K562 (cell line): ENCODE measurements around the gene SMIM10L2A. TPM values are rescaled to one million over a fixed set of nuclear protein-coding genes. Genes with fewer than 3 reads are reported as not detected.

Experiments
- ATAC-seq: fragments of 200-7000 bp; cut with Tn5 transposase; 3 replicates; pipeline ENCODE4 v1.9.1; 2020; ENCODE audit warnings: moderate library complexity
- BruUV-seq: library from RNA; stranded (reverse); fragments of 400-500 nt; replicated peaks from 2 replicates; lab custom pipeline; 2021; lab: Mats Ljungman, UMichigan
- CTCF ChIA-PET: fragments of 300-600 bp; formaldehyde crosslinking; extraction: SDS; loops from one replicate; lab custom pipeline; 2021; ENCODE audit warnings: low intra/inter-chr PET ratio; lab: Yijun Ruan, JAX
- POLR2A ChIA-PET: fragments of 300-600, 350-650 bp; sonication (Branson Sonifier 250); formaldehyde crosslinking; extraction: SDS; loops from one replicate; lab custom pipeline; 2021; ENCODE audit warnings: antibody characterized with exemption, inconsistent platforms; lab: Yijun Ruan, JAX
- DNase-seq, 4 experiments: peaks; one replicate each; pipeline versions ENCODE4 v3.0.0 to v3.0.0-alpha.2; 2011 to 2018; ENCODE audit warnings: low spot score in 3 of 4, mixed read lengths in 3 of 4; ENCODE audit errors: extremely low read depth in 1 of 4
- FAIRE-seq: peaks from 2 replicates; lab custom pipeline; 2011; peaks lifted over from hg19 to GRCh38; lab: Jason Lieb, UNC
- H2AFZ ChIP-seq: 2 replicates; pipeline ENCODE4 v1.6.0; 2011; ENCODE audit warnings: low read depth, low read length, control low read depth, inconsistent platforms
- H3K27ac ChIP-seq: fragments of 200-600 bp; 3 replicates; pipeline ENCODE4 v1.8.0; 2011; ENCODE audit warnings: low read depth, mild to moderate bottlenecking, control low read depth, inconsistent platforms, low read length, moderate library complexity, mixed read lengths; ENCODE audit errors: extremely low read depth
- H3K27me3 ChIP-seq, 2 experiments: fragments of 300-600 bp in 1 of 2; 2 replicates in 1 of 2; 3 replicates in 1 of 2; pipeline versions ENCODE4 v1.6.0 to v1.8.0; 2011; ENCODE audit warnings: inconsistent platforms in 2 of 2, low read length in 2 of 2, mild to moderate bottlenecking in 1 of 2, mixed read lengths in 1 of 2, moderate library complexity in 1 of 2; ENCODE audit not compliant: control insufficient read depth in 2 of 2, insufficient read depth in 2 of 2
- H3K36me3 ChIP-seq: fragments of 300-600 bp; 3 replicates; pipeline ENCODE4 v1.8.0; 2011; ENCODE audit warnings: mild to moderate bottlenecking, low read length, inconsistent platforms; ENCODE audit not compliant: control insufficient read depth, insufficient read depth
- H3K4me1 ChIP-seq, 2 experiments: fragments of 200-600 bp in 1 of 2; replicated peaks in 1 of 2; 2 replicates in 1 of 2; 3 replicates in 1 of 2; pipeline versions ENCODE4 v1.5.1 to v1.8.0; 2011; ENCODE audit warnings: inconsistent platforms in 2 of 2, low read length in 2 of 2, mild to moderate bottlenecking in 1 of 2, mixed read lengths in 1 of 2, moderate library complexity in 1 of 2; ENCODE audit not compliant: control insufficient read depth in 2 of 2, insufficient read depth in 2 of 2
- H3K4me2 ChIP-seq: 2 replicates; pipeline ENCODE4 v1.6.1; 2011; ENCODE audit warnings: low read length, control low read depth, inconsistent platforms, mixed read lengths; ENCODE audit not compliant: insufficient read depth
- H3K4me3 ChIP-seq: fragments of 200-600 bp; sonication (generic), shearing (Covaris generic); 2 replicates; pipeline ENCODE4 v1.5.1; 2016; ENCODE audit warnings: control low read depth, inconsistent platforms
- H3K79me2 ChIP-seq: fragments of 200-600 bp; 3 replicates; pipeline ENCODE4 v1.8.0; 2011; ENCODE audit warnings: low read length, inconsistent platforms; ENCODE audit not compliant: control insufficient read depth, insufficient read depth
- H3K9ac ChIP-seq, 2 experiments: 2 replicates each; pipeline versions ENCODE4 v1.6.0 to v1.6.1; 2011; ENCODE audit warnings: low read depth in 2 of 2, low read length in 2 of 2, control low read depth in 1 of 2, inconsistent platforms in 1 of 2, mild to moderate bottlenecking in 1 of 2, mixed read lengths in 1 of 2; ENCODE audit not compliant: insufficient read depth in 1 of 2
- H3K9me1 ChIP-seq: one replicate; pipeline ENCODE4 v1.6.0; 2011; ENCODE audit warnings: inconsistent platforms, mild to moderate bottlenecking, low read length, moderate library complexity; ENCODE audit not compliant: control insufficient read depth, insufficient read depth
- H3K9me3 ChIP-seq: replicated peaks from 2 replicates; pipeline ENCODE4 v1.5.1; 2011; ENCODE audit warnings: low read depth, low read length, inconsistent platforms; ENCODE audit not compliant: control insufficient read depth, insufficient read depth
- H4K20me1 ChIP-seq: replicated peaks from 2 replicates; pipeline ENCODE4 v1.6.1; 2011; ENCODE audit warnings: low read length, inconsistent platforms, mixed read lengths; ENCODE audit not compliant: control insufficient read depth, insufficient read depth
- CBFA2T3 ChIP-seq: fragments of 450-650 bp; IDR thresholded peaks from 2 replicates; pipeline ENCODE4 v1.6.1; 2017
- CEBPZ ChIP-seq: fragments of 150-350 bp; IDR thresholded peaks from 2 replicates; pipeline ENCODE4 v1.6.1; 2014; ENCODE audit warnings: low read depth, mild to moderate bottlenecking, low read length, borderline replicate concordance
- ELK3 ChIP-seq: fragments of 450-650 bp; formaldehyde crosslinking; IDR thresholded peaks from 2 replicates; pipeline ENCODE4 v1.4.0; 2020; ENCODE audit warnings: mild to moderate bottlenecking
- FOXA3 ChIP-seq, 2 experiments: fragments of 450-650 bp in 1 of 2; sonication (generic) in 1 of 2; formaldehyde crosslinking; IDR thresholded peaks in 1 of 2; conservative IDR thresholded peaks in 1 of 2; 2 replicates each; pipeline versions ENCODE4 v1.4.0 to v1.8.0; 2020 to 2022; ENCODE audit warnings: mild to moderate bottlenecking in 2 of 2, missing genetic modification reagents in 1 of 2
- JUND ChIP-seq, 2 experiments: IDR thresholded peaks; 2 replicates in 1 of 2; 3 replicates in 1 of 2; pipeline ENCODE4 v1.6.1; 2011; ENCODE audit warnings: borderline replicate concordance in 2 of 2, low read depth in 2 of 2, low read length in 2 of 2, improper control_type of control experiment in 1 of 2, missing biosample characterization in 1 of 2, missing genetic modification characterization in 1 of 2, missing genetic modification reagents in 1 of 2
- KLF16 ChIP-seq: IDR thresholded peaks from 2 replicates; pipeline ENCODE4 v1.6.1; 2016; ENCODE audit warnings: antibody characterized with exemption
- NFE2L1 ChIP-seq: fragments of 450-650 bp; IDR thresholded peaks from 2 replicates; pipeline ENCODE4 v1.6.1; 2016; ENCODE audit warnings: missing genetic modification characterization, low read depth, mild to moderate bottlenecking, missing compliant biosample characterization, moderate library complexity, borderline replicate concordance
- PYGO2 ChIP-seq: fragments of 450-650 bp; IDR thresholded peaks from 2 replicates; pipeline ENCODE4 v1.6.1; 2016; ENCODE audit warnings: mild to moderate bottlenecking, missing genetic modification characterization, moderate library complexity, missing compliant biosample characterization
- RFX1 ChIP-seq: fragments of 450-650 bp; IDR thresholded peaks from 2 replicates; pipeline ENCODE4 v1.6.1; 2016; ENCODE audit warnings: mild to moderate bottlenecking, moderate library complexity
- SPI1 ChIP-seq: IDR thresholded peaks from 2 replicates; pipeline ENCODE4 v1.6.1; 2011; ENCODE audit warnings: low read depth, low read length, control low read depth, borderline replicate concordance
- TAL1 ChIP-seq: fragments of 450-650 bp; IDR thresholded peaks from 2 replicates; pipeline ENCODE4 v1.6.1; 2016; ENCODE audit warnings: mild to moderate bottlenecking
- WGBS: fragments of 100-300 bp; shearing (Covaris generic); methylation state at CpG from one replicate; pipeline ENCODE4 v1.1.6; 2016; ENCODE audit warnings: low coverage, mixed read lengths; ENCODE audit not compliant: insufficient coverage; ENCODE audit errors: missing lambda C conversion rate; 5-methylcytosine and 5-hydroxymethylcytosine counted together
- in situ Hi-C: fragments of 300-500 bp; cut with MboI; formaldehyde crosslinking; loops from 4 replicates; pipeline ENCODE4 v1.15.0; 2018; ENCODE audit warnings: inconsistent platforms, mixed read lengths
- intact Hi-C: fragments of 100-400 bp; cut with micrococcal nuclease; formaldehyde crosslinking; loops from 2 replicates; pipeline ENCODE4 v1.14.2; 2022
- polyA plus RNA-seq, 8 experiments: library from polyadenylated mRNA; depleted of rRNA in 4 of 8; stranded (reverse) in 5 of 8; unstranded in 3 of 8; fragments of >200 nt; fragmentation: Nextera tagmentation in 2 of 8; fragmentation: Illumina TruSeq in 1 of 8; extraction: Ambion mirVana in 2 of 8; extraction: Trizol in 1 of 8; gene quantifications; 2 replicates each; pipeline versions ENCODE4 v1.2.1 to v1.2.3, GENCODE V29; 2011 to 2014; ENCODE audit warnings: inconsistent platforms in 1 of 8, missing spikeins in 1 of 8
- total RNA-seq, 7 experiments: library from RNA; depleted of rRNA in 6 of 7; stranded (reverse); fragments of >200 nt in 6 of 7; fragmentation: Illumina TruSeq in 2 of 7; extraction: Trizol in 2 of 7; gene quantifications; 2 replicates each; pipeline versions ENCODE4 v1.2.1 to v1.2.3, GENCODE V29; 2011 to 2021; ENCODE audit warnings: low replicate concordance in 1 of 7

Gene SMIM10L2A
- total and polyA plus RNA-seq, 9 of the 15 experiments (the other 6 are each of a cell fraction or from before 2014, with no cell fraction given) = 0.03 to 0.14 (median 0.09) TPM; not detected in 2

- H3K9me1 ChIP-seq = no peaks in the 10 kb centered on the region
- intact Hi-C loops = no loop called here
- peak; percentile 60 for TF ChIP-seq CBFA2T3
- TF ChIP-seq JUND (IDR thresholded peaks at IDR 0.05; ENCODE audit: borderline replicate concordance, low read depth, low read length) = no peak
- TF ChIP-seq JUND (tag; IDR thresholded peaks at IDR 0.05; ENCODE audit: borderline replicate concordance, low read depth, low read length) = no peak
- no peak for TF ChIP-seq ELK3 (CRISPR knock-in tag)
- TF ChIP-seq NFE2L1 = no peak
- no peak for TF ChIP-seq CEBPZ
- no peak for TF ChIP-seq PYGO2 (tag)
- TF ChIP-seq TAL1 = no peak
- TF ChIP-seq KLF16 = 0 out of 2 replicates have a peak, but pooled peaks have one; percentile 16
- TF ChIP-seq SPI1 = peak; percentile 67
- TF ChIP-seq FOXA3 (CRISPR knock-in tag; conservative IDR thresholded peaks at IDR 0.05 in 1 of 2, IDR thresholded peaks at IDR 0.05 in 1 of 2) = no peak
- TF ChIP-seq RFX1 = peak; percentile 89
Measured at GRCh38 chrX:135410861-135411627, 10.7 kb upstream of the SMIM10L2A start.

More at GRCh38 chrX:135410861-135411627, 10.7 kb upstream of the SMIM10L2A start:
- H3K4me3 ChIP-seq = no peak overlapping the region
- no peaks in the 10 kb centered on the region for H3K79me2 ChIP-seq
- H3K9ac ChIP-seq = no peak overlapping the region
- H3K27ac ChIP-seq = no peak overlapping the region
- peaks cover 0 to 3% of the 10 kb centered on the region in 2 experiments; a peak in 2 of 5 replicates for H3K27me3 ChIP-seq
- H4K20me1 ChIP-seq = no peaks in the 10 kb centered on the region
- in situ Hi-C loops = no loop called here
- 0% methylated on average over 2 of the region's 2 CpGs for WGBS
- DNase-seq = peak in 1 of 4 experiments; percentile 17
- ChIA-PET CTCF (no interaction called here), POLR2A (no interaction called here)
- H3K4me1 ChIP-seq = peaks cover 0 to 2% of the 10 kb centered on the region in 2 experiments; a peak in 1 of 5 replicates
- ATAC-seq = no peak
- no TSS peak for BruUV-seq
- H3K4me2 ChIP-seq = no peak overlapping the region
- H3K36me3 ChIP-seq = no peaks in the 10 kb centered on the region
- FAIRE-seq = no peak
- H3K9me3 ChIP-seq = no peaks in the 10 kb centered on the region
- no peak overlapping the region for H2AFZ ChIP-seq
